Muscle layer of colon (tissue), 2 donors: ENCODE results near the gene FSIP1.

Source experiments
- H3K27ac ChIP-seq: one replicate; pipeline ENCODE4 v1.7.0; 2013; ENCODE audit warnings: low read depth, mild to moderate bottlenecking, low read length, moderate library complexity
- H3K27me3 ChIP-seq, 2 donors: one replicate each; pipeline ENCODE4 v1.7.0; 2013; ENCODE audit warnings: low read length in 2 of 2, mild to moderate bottlenecking in 2 of 2; ENCODE audit not compliant: insufficient read depth in 2 of 2, control insufficient read depth in 1 of 2
- H3K36me3 ChIP-seq: one replicate; pipeline ENCODE4 v1.7.0; 2013; ENCODE audit warnings: mild to moderate bottlenecking, low read length; ENCODE audit not compliant: insufficient read depth
- H3K4me1 ChIP-seq: one replicate; pipeline ENCODE4 v1.7.0; 2013; ENCODE audit warnings: mild to moderate bottlenecking, low read length; ENCODE audit not compliant: insufficient read depth
- H3K4me3 ChIP-seq, 2 donors: one replicate each; pipeline ENCODE4 v1.7.0; 2013; ENCODE audit warnings: low read length in 2 of 2, low read depth in 1 of 2, mild to moderate bottlenecking in 1 of 2, moderate library complexity in 1 of 2
- H3K9ac ChIP-seq: one replicate; pipeline ENCODE4 v1.7.0; 2013; ENCODE audit warnings: low read length
- H3K9me3 ChIP-seq: one replicate; pipeline ENCODE4 v1.7.0; 2013; ENCODE audit warnings: mild to moderate bottlenecking, low read length
- donor health status: abdominal sarcoma.
- donor health status: Adenocarcinoma of cecum.

FSIP1 gene

DNA sequence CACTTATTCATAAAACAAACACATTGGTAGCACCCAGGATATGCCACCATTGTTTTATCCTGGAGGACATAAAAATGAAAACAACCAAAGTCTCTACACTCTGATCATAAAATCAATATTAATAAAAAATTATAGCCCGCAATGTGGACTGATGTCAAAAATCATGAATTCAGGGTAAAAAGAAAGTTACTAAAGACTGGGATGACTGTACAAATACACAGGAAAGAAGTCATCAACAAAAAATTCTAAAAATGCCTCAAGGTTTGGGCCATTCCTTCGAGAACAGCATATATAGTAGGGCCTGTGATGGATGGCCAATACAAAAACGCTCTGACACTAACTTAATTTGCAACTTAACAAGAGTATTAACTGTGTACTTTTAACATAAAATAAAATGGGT is 125.0 kb downstream of the FSIP1 start:
- Histone ChIP-seq H3K4me3 (no peak overlapping the region), H3K27ac (no peak overlapping the region), H3K9ac (no peak overlapping the region), H3K9me3 (no peaks in the 10 kb centered on the region), H3K36me3 (no peaks in the 10 kb centered on the region), H3K4me1 (no peaks in the 10 kb centered on the region), H3K27me3 (no peaks in the 10 kb centered on the region)

DNA sequence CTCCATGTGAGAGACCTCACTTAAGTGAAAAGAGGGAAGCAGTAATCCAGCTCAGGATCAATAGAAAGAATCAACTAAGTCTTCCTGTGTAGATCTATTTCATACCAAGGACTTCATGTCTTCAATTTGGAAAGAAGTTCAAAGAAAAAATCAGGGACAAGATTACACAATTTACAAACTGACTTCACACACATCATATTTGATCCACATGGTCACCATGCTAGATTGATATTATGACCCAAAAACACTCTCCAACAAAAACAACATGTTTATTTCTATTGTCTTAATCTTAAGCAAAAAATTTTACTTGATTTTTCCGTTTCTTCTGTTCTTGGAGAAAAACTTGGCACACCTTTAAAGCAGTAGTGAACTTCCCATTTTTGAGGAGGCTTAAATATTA is 125.5 kb downstream of the FSIP1 start:
- Histone ChIP-seq H3K4me1 (no peaks in the 10 kb centered on the region), H3K27me3 (no peaks in the 10 kb centered on the region), H3K4me3 (no peak overlapping the region)

DNA sequence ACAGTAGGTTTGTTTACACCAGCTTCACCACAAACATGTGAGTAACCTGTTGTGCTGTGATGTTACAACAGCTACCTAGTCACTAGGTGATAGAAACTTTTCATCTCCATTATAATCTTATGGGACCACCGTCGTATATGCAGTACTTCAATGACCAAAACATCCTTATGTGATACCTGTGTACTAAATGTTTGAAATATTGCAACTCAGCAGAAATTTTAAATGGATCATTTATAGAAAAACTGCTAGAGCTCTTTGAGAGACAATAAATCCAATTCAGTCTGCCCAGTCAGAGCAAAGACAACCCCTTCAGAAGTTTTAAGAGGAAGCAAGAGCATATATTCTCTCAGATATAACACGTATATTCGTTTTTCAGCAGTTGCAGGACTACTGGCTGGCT is 128.3 kb downstream of the FSIP1 start:
- no peak overlapping the region for H3K4me3 ChIP-seq
- H3K4me1 ChIP-seq = no peaks in the 10 kb centered on the region
- H3K36me3 ChIP-seq = no peaks in the 10 kb centered on the region
- no peaks in the 10 kb centered on the region for H3K27me3 ChIP-seq
- no peak overlapping the region for H3K9ac ChIP-seq
- no peak overlapping the region for H3K27ac ChIP-seq
- no peaks in the 10 kb centered on the region for H3K9me3 ChIP-seq

More for the DNA sequence above, 125.5 kb downstream of the FSIP1 start:
- H3K9me3 ChIP-seq = no peaks in the 10 kb centered on the region
- H3K36me3 ChIP-seq = no peaks in the 10 kb centered on the region
- H3K27ac ChIP-seq = no peak overlapping the region
- H3K9ac ChIP-seq = no peak overlapping the region

DNA sequence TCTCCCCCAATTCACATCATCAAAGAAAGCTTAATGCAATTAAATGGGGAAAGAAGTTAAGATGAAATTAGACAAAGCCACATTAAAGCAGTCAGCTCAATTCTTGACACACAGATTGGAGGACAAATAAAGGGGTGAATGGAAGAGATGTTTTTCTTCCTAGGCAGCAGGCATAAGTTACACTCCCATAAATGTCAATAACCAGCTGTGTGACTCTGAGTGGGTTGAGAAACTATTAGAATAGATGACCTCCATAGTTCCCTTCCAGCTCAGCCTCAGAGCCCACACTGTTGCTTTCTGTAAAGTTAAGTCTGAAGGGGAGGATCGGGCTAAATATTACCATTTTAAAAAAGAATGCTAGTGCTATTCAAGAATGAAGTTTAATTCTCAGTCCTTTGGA is 130.8 kb downstream of the FSIP1 start:
- Histone ChIP-seq H3K4me3 (no peak overlapping the region), H3K9me3 (no peaks in the 10 kb centered on the region), H3K27ac (no peak overlapping the region), H3K9ac (no peak overlapping the region), H3K27me3 (no peaks in the 10 kb centered on the region), H3K4me1 (no peaks in the 10 kb centered on the region), H3K36me3 (no peaks in the 10 kb centered on the region)

DNA sequence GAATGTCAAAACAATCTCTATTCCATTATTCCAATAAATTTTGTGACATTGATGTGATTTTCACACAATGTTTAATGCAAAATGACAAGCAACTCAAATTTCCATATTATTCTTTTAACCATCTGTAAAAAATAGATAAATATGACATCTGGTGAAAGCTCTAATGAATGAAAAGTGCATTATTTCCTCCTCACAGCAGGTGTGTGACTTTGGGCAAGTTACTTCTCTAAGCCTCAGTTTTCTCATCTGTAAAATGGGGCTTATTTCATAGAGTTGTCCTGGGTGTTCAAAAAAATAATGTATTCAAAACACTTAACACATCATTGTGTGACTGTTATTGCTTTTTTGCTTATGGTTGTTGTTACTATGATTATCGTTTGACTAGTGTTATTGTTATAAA is 131.3 kb downstream of the FSIP1 start:
- H3K4me3 ChIP-seq = no peak overlapping the region
- H3K36me3 ChIP-seq = no peaks in the 10 kb centered on the region
- H3K27me3 ChIP-seq = no peaks in the 10 kb centered on the region
- H3K9ac ChIP-seq = no peak overlapping the region
- no peak overlapping the region for H3K27ac ChIP-seq
- no peaks in the 10 kb centered on the region for H3K4me1 ChIP-seq
- H3K9me3 ChIP-seq = no peaks in the 10 kb centered on the region

DNA sequence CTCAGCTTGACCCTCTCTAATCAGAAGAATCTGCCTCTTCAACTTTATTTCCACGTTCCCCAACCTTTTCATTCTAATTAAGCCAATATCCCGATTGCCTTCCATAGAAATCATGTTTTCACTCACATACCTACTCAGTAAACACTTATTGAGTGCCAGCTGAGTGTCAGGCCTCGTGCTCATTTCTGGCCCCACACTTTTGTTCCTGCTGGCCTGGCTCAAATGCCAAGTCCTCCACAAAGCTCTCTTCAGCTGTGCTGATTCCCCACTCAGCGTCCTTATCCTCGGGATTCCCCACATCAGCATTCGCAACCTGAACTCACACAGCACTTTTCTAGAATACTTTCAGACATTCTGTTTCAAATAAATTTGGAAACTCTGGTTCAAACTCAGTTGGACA is 132.9 kb downstream of the FSIP1 start:
- H3K4me1 ChIP-seq = no peaks in the 10 kb centered on the region
- H3K4me3 ChIP-seq = no peak overlapping the region
- H3K27me3 ChIP-seq = no peaks in the 10 kb centered on the region
- no peaks in the 10 kb centered on the region for H3K36me3 ChIP-seq
- H3K27ac ChIP-seq = no peak overlapping the region
- no peak overlapping the region for H3K9ac ChIP-seq
- no peaks in the 10 kb centered on the region for H3K9me3 ChIP-seq

DNA sequence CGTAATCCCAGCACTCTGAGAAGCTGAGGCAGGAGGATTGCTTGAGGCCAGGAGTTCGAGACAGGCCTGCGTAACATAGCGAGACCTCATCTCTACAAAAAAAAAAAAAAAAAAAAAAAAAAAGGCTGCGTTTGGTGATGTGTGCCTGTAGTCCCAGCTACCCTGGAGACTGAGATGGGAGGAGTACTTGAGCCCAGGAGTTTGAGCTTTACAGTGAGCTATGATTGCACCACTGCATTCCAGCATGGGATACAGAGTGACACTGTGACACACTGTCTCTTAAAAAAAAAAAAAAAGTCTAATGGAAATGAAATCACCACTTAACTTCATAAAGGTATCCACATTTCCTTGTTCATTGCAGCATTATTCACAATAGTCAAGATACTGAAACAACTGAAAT is 136.2 kb downstream of the FSIP1 start:
- no peak overlapping the region for H3K27ac ChIP-seq
- H3K9me3 ChIP-seq = no peaks in the 10 kb centered on the region
- no peak overlapping the region for H3K9ac ChIP-seq
- peaks cover 12% of the 10 kb centered on the region for H3K4me1 ChIP-seq
- H3K36me3 ChIP-seq = no peaks in the 10 kb centered on the region
- H3K4me3 ChIP-seq = no peak overlapping the region
- no peaks in the 10 kb centered on the region for H3K27me3 ChIP-seq

DNA sequence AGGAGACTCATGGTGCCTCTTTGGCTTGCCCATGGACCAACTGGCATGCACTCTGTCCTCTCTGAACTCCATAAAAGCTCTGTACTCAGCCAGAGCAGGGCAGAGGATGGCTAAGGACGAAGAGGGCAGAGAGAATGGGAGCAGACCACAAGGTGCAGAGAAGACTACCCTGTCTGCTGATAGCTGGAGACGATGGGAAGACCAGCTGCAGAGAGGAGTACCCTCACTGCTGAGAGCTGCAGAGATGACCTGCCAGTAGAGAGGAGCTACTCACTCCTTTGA is 136.7 kb downstream of the FSIP1 start:
- no peak overlapping the region for H3K4me3 ChIP-seq
- H3K9ac ChIP-seq = no peak overlapping the region
- H3K36me3 ChIP-seq = no peaks in the 10 kb centered on the region
- H3K27me3 ChIP-seq = no peaks in the 10 kb centered on the region
- no peaks in the 10 kb centered on the region for H3K9me3 ChIP-seq
- peaks cover 16% of the 10 kb centered on the region for H3K4me1 ChIP-seq
- no peak overlapping the region for H3K27ac ChIP-seq

DNA sequence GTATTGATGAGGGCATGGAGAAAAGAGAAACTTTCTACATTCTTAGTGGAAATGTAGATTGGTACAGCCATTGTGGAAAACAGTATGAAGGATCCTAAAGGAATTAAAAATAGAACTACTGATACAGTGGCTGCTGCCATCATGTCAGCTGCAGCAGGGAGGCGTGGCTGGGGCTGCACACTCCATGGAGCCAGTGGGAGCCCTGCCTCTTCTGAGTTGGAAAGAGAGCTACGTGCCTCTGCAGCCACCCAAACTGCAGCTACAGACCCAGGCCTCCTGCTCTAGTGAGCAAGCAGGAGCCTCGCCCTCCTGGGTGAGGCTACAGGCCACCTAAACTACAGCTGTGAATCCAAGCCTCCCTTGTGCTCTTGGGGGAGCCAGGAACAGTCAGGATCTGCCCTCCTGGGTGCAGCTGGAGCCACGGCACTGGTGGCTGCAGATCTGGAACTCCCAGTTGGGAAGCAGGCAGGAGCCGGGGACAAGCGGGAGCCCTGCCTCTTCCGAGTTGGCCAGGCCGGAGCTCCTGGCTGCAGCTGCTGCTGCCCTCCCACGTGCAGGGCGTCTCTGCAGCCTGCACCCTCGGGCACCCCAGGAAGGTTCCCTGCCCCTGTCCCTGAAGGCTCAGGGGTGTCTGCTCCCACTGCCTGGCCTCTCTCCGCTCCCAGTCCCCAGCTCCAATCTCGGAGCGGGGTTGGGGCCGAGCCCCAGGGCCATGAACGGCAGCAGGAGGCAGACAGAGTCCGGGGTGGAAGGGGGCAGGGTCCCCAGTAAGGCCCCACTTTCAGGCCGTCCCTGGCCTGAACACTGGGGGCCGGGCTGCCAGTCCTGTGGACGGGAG is 137.3 kb downstream of the FSIP1 start:
- H3K4me1 ChIP-seq = peaks cover 18% of the 10 kb centered on the region
- no peak overlapping the region for H3K4me3 ChIP-seq
- no peaks in the 10 kb centered on the region for H3K9me3 ChIP-seq
- H3K36me3 ChIP-seq = no peaks in the 10 kb centered on the region
- H3K9ac ChIP-seq = no peak overlapping the region
- H3K27ac ChIP-seq = no peak overlapping the region
- H3K27me3 ChIP-seq = no peaks in the 10 kb centered on the region

DNA sequence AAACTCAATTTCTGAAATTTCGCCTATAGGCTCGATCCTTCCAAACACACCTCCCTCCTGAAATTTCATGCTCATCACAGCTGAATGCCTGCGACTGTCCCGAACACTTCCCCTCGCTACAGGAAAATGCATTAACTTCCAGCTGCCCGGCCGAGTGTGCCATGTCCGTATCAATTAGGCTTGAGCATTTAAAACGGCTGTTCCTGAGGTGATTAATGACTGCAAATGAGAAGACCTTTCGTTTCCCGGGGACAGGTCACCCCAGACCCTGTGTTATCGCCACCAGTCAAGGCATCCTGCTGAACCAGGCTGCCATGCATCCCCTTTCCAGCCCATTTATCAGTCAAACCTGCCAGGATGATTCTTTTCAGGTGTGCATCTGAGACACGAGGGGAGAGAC is 138.5 kb downstream of the FSIP1 start:
- H3K4me3 ChIP-seq = no peak overlapping the region
- no peak overlapping the region for H3K9ac ChIP-seq
- no peaks in the 10 kb centered on the region for H3K27me3 ChIP-seq
- H3K27ac ChIP-seq = no peak overlapping the region
- peaks cover 18% of the 10 kb centered on the region for H3K4me1 ChIP-seq
- no peaks in the 10 kb centered on the region for H3K36me3 ChIP-seq
- no peaks in the 10 kb centered on the region for H3K9me3 ChIP-seq

DNA sequence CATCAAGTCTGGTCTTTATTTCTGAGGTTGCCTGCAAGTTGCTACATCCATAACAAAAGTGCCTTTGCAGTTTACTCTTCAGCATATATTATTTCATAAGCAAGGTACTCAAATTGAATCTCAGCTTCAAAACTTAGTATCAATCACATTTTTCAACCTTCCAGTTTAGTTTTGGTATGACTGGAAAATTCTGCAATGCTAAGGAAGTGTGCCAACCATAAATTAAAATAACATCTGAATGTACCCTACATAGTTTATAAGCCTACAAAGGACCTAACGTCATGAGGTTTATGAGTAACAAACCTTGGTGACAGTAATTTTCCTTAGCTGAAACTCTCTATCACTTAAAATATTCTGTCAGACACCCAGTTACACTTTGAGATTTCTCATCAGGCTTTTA is 138.9 kb downstream of the FSIP1 start:
- H3K9ac ChIP-seq = no peak overlapping the region
- H3K27ac ChIP-seq = no peak overlapping the region
- no peaks in the 10 kb centered on the region for H3K36me3 ChIP-seq
- H3K27me3 ChIP-seq = no peaks in the 10 kb centered on the region
- no peak overlapping the region for H3K4me3 ChIP-seq
- H3K4me1 ChIP-seq = peaks cover 18% of the 10 kb centered on the region
- H3K9me3 ChIP-seq = no peaks in the 10 kb centered on the region

DNA sequence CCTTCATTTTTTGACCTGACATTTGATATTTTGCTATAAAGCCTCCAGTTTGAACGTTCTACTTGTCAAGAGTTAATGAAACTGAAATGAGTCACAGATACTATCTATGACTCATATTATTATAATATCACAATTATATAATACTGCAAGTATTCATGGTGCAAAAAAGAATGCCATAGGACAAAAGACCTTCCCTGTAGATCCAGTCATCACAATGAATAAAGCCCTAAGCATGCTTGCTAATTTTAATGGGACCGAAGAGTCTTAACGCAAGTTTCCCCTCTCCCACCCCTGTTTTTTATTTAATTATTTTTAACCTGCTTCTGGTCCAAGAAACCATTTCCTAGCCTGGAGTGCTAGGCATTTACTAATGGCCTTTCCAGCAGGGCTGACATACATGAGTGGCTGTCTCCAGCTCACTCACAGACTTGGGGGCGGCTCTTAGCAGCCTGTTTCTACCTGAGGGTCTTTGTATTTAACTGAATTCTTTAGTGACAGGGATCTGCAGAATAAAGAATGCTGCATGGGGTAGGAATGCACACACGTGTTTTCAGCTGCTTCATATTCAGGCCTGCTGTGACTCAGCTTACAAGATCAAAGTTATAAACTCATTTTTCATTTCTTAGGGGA is 140.5 kb downstream of the FSIP1 start:
- H3K27ac ChIP-seq = no peak overlapping the region
- no peak overlapping the region for H3K4me3 ChIP-seq

More for the DNA sequence above, 140.5 kb downstream of the FSIP1 start:
- no peaks in the 10 kb centered on the region for H3K9me3 ChIP-seq
- peaks cover 18% of the 10 kb centered on the region for H3K4me1 ChIP-seq
- no peaks in the 10 kb centered on the region for H3K27me3 ChIP-seq
- no peaks in the 10 kb centered on the region for H3K36me3 ChIP-seq
- H3K9ac ChIP-seq = no peak overlapping the region
